Measurements from ENCODE around the gene SPARCL1.
"Not testable (repeated sequence)": the region's sequence is repeated elsewhere in the genome, so short reads cannot be mapped to it uniquely, and the experiment has no call there.

Gene SPARCL1

GRCh38 chr4:87476934-87477333 is 52.2 kb downstream of the SPARCL1 start:
- FAIRE-seq (no peak), DNase-seq (ENCODE audit: insufficient read length, low spot score) (no peak)
- TF ChIP-seq POLR2A (IDR thresholded peaks at IDR 0.05; ENCODE audit: low read depth, low read length), result no peak

GRCh38 chr4:87469390-87469789 is 59.8 kb downstream of the SPARCL1 start:
- no peak for TF ChIP-seq POLR2A (IDR thresholded peaks at IDR 0.05; ENCODE audit: low read depth, low read length)
- FAIRE-seq, result no peak
- DNase-seq (ENCODE audit: insufficient read length, low spot score), result no peak

- TF ChIP-seq POLR2A (IDR thresholded peaks at IDR 0.05; ENCODE audit: low read depth, low read length), result no peak
- DNase-seq (ENCODE audit: insufficient read length, low spot score) (no peak), FAIRE-seq (no peak)
Measured at GRCh38 chr4:87465739-87466366, 63.3 kb downstream of the SPARCL1 start.

GRCh38 chr4:87462102-87462501 is 67.1 kb downstream of the SPARCL1 start:
- DNase-seq (ENCODE audit: insufficient read length, low spot score), result no peak
- TF ChIP-seq POLR2A (IDR thresholded peaks at IDR 0.05; ENCODE audit: low read depth, low read length), result no peak
- no peak for FAIRE-seq

- no peak for TF ChIP-seq POLR2A (IDR thresholded peaks at IDR 0.05; ENCODE audit: low read depth, low read length)
- DNase-seq (ENCODE audit: insufficient read length, low spot score) (peak; percentile 5), FAIRE-seq (no peak)
Measured at GRCh38 chr4:87461281-87461700, 67.9 kb downstream of the SPARCL1 start.

GRCh38 chr4:87458913-87459312 is 70.3 kb downstream of the SPARCL1 start:
- TF ChIP-seq POLR2A (IDR thresholded peaks at IDR 0.05; ENCODE audit: low read depth, low read length), result no peak
- no peak for FAIRE-seq
- DNase-seq (ENCODE audit: insufficient read length, low spot score), result no peak

- DNase-seq (ENCODE audit: insufficient read length, low spot score) (no peak), FAIRE-seq (no peak)
- no peak for TF ChIP-seq POLR2A (IDR thresholded peaks at IDR 0.05; ENCODE audit: low read depth, low read length)
Measured at GRCh38 chr4:87451537-87451936, 77.6 kb downstream of the SPARCL1 start.

- not testable (repeated sequence) for DNase-seq (ENCODE audit: insufficient read length, low spot score); FAIRE-seq
Measured at GRCh38 chr4:87446375-87446774, 82.8 kb downstream of the SPARCL1 start.

GRCh38 chr4:87445964-87446363 is 83.2 kb downstream of the SPARCL1 start:
- no peak for TF ChIP-seq POLR2A (IDR thresholded peaks at IDR 0.05; ENCODE audit: low read depth, low read length)
- no peak for DNase-seq (ENCODE audit: insufficient read length, low spot score)
- no peak for FAIRE-seq

- DNase-seq (ENCODE audit: insufficient read length, low spot score) (no peak), FAIRE-seq (no peak)
- TF ChIP-seq POLR2A (IDR thresholded peaks at IDR 0.05; ENCODE audit: low read depth, low read length), result no peak
Measured at GRCh38 chr4:87444741-87445140, 84.4 kb downstream of the SPARCL1 start.

- FAIRE-seq, result no peak
- TF ChIP-seq POLR2A (IDR thresholded peaks at IDR 0.05; ENCODE audit: low read depth, low read length), result no peak
Measured at GRCh38 chr4:87442889-87443288, 86.3 kb downstream of the SPARCL1 start.

GRCh38 chr4:87433342-87433741 is 95.8 kb downstream of the SPARCL1 start:
- FAIRE-seq (no peak), DNase-seq (ENCODE audit: insufficient read length, low spot score) (no peak)
- no peak for TF ChIP-seq POLR2A (IDR thresholded peaks at IDR 0.05; ENCODE audit: low read depth, low read length)

More at GRCh38 chr4:87442889-87443288, 86.3 kb downstream of the SPARCL1 start:
- DNase-seq (ENCODE audit: insufficient read length, low spot score), result no peak

GRCh38 chr4:87430038-87430437 is 99.1 kb downstream of the SPARCL1 start:
- DNase-seq (ENCODE audit: insufficient read length, low spot score) (no peak), FAIRE-seq (no peak)
- TF ChIP-seq POLR2A (IDR thresholded peaks at IDR 0.05; ENCODE audit: low read depth, low read length), result no peak

GRCh38 chr4:87428979-87429378 is 100.2 kb downstream of the SPARCL1 start:
- no peak for FAIRE-seq
- no peak for DNase-seq (ENCODE audit: insufficient read length, low spot score)
- TF ChIP-seq POLR2A (IDR thresholded peaks at IDR 0.05; ENCODE audit: low read depth, low read length), result no peak

GRCh38 chr4:87427518-87427868 is 101.7 kb downstream of the SPARCL1 start:
- TF ChIP-seq POLR2A (IDR thresholded peaks at IDR 0.05; ENCODE audit: low read depth, low read length), result no peak
- DNase-seq (ENCODE audit: insufficient read length, low spot score) (no peak), FAIRE-seq (no peak)

All from H54 (cell line).